ENCODE data around the gene TOP3B.
"Not testable (repeated sequence)": the region's sequence is repeated elsewhere in the genome, so short reads cannot be mapped to it uniquely, and the experiment has no call there.

Gene TOP3B

DNA sequence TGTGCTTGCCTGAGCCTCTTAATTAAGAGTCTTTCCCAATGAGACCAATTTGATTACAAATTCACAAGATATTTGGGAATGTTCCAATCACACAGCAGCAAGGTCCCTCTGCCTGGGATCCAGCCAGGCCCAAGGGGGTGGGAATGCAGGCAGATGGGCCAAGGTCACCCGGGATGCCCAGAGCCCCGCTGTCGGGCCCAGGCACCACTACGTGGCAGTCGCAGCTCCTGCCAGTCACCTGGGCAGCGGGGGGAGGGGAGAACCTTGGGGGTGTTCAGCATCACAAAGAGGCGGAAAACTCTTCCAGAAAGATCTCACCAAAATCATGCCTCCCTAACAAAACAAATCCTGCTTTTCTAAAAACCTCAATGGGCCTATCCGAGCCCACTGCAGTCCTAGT lies 60.9 kb downstream of the TOP3B start:
- DNase-seq = no peak

DNA sequence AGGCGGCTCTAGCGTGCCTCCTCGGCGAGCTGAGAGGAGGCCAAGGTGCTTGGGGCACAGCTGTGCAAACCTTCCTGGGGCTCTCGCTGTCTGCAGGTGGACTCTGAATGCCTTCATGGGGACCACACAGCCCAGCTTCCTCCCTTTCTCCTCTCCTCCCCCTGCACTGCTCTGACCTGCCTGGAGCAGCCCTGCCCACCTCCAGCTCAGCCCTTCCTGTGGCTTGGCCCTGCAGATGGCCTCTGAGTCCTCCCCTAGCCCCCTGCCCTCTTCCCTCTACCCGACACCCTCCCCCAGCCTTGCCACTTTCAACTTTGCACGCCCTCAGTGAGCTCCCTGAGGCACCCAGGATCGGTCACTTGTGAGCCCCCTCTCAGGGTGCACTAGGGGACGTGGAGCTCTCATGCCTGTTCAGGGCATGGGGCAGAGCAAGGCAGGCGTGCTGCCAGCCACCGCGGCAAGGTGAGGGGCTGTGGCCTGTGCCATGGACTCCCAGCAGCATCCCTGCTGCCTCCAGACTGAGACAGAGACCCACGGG lies 61.3 kb downstream of the TOP3B start:
- DNase-seq = no peak

GRCh38 chr22:21920341-21921183 lies 62.0 kb downstream of the TOP3B start:
- DNase-seq = no peak

- DNase-seq = no peak
Measured at GRCh38 chr22:21919526-21920307, 62.9 kb downstream of the TOP3B start.

- DNase-seq = no peak
Measured at GRCh38 chr22:21918466-21919185, 64.0 kb downstream of the TOP3B start.

DNA sequence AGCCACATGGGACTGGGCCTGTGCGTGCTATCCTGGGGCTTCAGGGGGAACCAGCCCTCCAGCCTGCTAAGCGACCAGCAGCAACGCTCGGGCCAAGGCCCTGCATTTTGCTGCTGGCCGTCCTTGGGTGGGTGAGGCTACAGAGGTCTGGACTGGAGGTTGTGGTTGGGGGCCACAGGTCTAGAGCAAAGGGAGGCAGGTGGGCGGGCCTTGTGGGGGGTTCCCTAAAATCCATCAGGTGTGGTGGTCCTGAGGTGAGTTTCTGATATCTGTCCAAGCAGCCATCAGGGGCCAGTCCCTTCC lies 64.7 kb downstream of the TOP3B start:
- DNase-seq = no peak

DNA sequence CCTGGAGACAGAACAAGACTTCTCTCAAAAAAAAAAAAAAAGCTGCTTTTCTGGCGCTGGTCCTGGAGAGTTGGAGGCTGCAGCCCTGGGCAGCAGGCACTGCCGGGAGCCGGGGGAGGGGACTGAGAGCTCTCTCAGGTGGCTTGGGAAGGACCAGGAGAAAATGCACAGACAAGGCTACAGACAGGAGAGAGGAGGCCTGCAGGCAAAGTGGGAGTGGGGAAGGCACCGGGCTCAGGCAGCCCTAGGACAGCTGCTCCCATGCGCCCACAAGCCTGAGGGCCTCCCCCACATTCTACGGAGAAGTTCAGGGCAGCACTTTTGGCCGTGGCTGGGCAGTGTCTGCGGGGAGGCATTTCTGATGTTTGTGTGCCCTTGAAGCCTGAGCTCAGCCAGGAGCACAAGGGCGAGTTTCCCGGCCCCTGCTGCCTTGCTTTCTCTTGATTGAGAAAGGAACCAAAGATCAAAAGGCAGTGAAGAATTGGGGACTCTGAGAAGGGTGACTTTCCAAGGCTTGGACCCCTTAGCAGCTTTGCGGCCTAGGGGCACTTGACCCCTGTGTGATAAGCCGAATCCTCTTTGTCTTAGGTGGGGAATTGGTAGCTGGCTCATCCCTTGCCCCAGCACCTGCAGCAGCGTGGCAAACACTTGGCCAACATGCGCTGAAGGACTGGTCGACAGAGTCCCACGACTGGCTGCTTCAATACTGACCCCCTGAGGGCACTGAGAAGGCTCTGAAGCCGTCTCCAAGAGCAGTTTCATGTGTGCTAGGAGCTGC lies 65.2 kb downstream of the TOP3B start:
- no peak for DNase-seq

DNA sequence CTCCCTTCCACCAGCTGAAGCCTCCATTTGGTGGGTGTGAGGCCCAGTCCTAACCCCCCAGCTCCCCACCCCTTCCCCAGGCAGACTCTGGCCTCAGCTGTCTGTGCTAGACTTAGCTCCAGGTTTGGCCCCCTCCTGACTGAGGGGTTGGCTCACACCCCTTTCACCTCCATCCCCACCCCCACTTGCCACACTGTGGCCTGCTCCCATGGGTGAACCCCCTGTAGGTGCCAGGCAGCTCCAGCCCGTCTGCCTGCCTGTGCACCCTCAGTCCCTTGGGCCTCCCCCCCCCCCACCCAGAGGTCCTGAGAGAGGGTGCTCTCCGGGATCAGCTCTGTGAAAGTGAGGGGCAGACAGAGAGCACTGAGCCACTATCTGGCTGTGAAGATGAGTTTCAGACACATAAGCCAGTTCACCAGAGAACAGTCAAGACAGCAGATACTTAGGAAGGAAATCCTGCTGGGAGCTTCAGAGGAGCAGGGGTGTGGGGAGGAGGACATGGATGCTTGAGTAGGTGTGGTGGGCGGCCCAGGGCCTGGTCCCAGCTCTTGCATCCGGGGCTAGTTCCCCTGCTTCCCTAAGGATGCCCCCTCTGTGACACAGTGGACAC lies 66.2 kb downstream of the TOP3B start:
- no peak for DNase-seq

DNA sequence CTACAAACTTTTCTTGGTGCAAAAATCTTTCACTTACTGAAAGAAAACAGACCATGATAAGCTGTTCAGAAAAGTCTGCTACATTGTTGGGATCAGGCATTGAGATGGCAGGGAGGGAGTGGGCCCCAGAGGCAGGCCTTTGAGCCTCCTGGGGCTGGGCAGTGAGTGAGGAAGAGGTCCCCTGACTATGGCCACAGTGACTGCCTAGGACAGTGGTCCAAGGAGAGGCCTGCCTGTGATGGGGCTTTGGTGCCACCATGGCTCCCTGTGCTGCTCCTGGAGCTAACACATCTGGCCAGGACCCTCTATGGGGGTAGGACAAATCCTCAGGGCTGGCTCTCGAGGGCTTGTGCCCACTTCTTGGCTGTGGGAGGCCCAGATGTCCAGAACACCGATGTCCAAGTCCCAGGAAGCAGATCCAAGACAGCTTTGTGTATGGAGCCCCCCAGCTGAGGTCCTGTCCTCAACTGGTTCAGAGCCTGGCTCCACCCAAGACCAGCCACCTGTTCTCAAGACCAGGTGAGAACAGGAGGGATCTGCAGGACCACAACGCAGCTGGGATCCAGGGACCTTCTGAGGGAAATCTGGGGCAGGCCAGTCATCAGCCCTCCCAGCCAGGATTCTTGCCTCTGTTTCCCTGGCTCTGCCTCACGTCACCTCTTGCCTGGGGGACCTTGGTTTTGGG lies 66.8 kb downstream of the TOP3B start:
- DNase-seq = no peak

GRCh38 chr22:21914033-21914642 lies 68.4 kb downstream of the TOP3B start:
- DNase-seq = not testable (repeated sequence)

DNA sequence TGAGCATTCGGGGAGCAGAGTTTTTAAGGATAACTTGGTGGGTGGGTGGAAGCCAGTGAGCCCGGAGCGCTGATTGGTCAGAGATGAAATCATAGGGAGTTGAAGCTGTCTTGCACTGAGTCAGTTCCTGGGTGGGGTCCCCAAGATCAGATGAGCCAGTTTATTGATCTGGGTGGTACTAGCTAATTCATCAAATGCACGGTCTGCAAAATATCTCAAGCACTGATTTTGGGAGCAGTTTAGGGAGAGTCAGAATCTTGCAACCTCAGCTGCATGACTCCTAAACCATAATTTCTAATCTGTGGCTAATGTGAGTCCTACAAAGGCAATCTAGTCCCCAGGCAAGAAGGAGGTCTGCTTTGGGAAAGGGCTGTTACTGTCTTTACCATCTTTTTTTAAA lies 72.2 kb downstream of the TOP3B start:
- not testable (repeated sequence) for DNase-seq

DNA sequence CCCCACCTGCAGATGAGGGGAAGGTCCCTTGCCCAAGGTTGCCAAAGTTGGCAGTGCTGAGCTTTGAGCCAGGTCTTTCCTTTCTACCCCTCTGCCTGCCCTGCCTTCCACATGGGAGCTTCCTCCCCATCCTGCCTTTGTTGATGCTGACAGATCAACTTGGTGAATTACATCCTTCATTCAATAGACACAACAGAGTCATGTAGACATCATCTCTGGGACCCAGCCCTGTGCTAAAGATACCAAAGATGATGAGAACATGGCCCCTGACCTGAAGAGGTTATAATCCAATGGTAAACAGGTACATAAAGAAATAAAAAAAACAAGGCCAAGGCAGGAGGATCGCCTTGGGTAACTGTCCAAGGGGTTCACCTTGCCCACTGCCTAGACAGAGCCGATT lies 72.7 kb downstream of the TOP3B start:
- DNase-seq = no peak

- no peak for DNase-seq
Measured at GRCh38 chr22:21907638-21908522, 74.7 kb downstream of the TOP3B start.
